H4 (cell line): Measurements from ENCODE around the gene BST2. TPM values are rescaled to one million over a fixed set of nuclear protein-coding genes. Genes with fewer than 3 reads are reported as not detected.

Source experiments
- DNase-seq: peaks from one replicate; pipeline ENCODE4 v3.0.0-alpha.2; 2015; ENCODE audit warnings: low spot score
- total RNA-seq: library from RNA; depleted of rRNA; stranded (reverse); fragments of >200 nt; shearing (Covaris generic); gene quantifications from 2 replicates; pipeline ENCODE4 v1.2.3, GENCODE V29; 2014; rRNA removed

Gene BST2
- total RNA-seq: 273 and 396 TPM in 2 replicates

- peak; percentile 99 for DNase-seq
Observed at GRCh38 chr19:17405250-17406045, at the start of gene BST2. BST2 (minus strand) TSS chr19:17405630; CDS start chr19:17405575, 55 bp downstream.

DNA sequence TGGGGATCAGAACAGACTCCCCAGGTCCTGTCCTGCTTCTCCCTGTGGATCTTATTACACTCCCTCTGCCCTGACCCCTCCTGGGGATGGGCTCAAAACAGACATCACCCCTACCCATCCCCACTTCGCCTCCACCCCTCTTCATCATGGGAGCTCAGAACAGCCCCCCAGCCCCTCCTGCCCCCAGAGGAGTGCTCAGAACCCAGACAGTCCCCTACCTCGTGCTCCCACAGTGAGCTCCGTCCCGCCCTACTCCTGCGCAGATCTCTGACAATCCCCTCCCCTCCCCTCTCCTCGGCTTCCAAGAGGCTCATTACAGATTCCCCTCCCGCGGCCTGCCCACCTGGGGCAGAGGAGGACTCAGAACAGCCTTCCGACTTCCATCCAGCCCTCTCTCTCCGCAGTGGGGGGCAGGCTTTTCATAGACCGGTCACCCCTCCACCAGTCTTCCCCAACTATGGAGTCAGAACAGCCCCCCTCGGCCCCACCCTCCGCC is 49.2 kb upstream of the BST2 start:
- DNase-seq: no peak

- no peak for DNase-seq
Observed at GRCh38 chr19:17451820-17452219, 46.4 kb upstream of the BST2 start.

- peak; percentile 57 for DNase-seq
Observed at GRCh38 chr19:17450264-17451075, 45.0 kb upstream of the BST2 start.

- DNase-seq: no peak
Observed at GRCh38 chr19:17448131-17448967, 42.9 kb upstream of the BST2 start, which contains the start of gene TMEM221. TMEM221 (minus strand) TSS chr19:17448668; CDS start chr19:17448462, 206 bp downstream.

DNA sequence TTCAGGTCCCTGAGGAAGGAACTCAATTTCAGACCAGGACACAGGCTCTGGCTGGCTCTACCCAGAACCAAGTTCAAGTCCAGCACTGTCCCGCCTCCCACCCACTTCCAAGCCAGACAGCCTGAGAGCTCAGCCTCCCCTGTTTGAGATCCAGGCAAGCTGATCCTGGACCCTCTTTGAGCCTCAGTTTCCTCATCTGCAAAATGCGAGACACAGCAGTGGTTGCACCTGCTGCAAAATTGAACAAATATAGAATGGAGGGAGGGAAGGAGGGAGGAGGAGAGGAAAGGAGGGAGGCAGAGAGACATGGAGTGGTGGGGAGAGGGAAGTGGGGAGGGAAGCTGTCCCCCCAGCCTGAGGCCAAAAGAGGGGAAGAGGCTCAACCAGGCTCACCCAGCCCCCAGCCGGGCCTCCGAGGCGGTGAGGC is 42.3 kb upstream of the BST2 start:
- DNase-seq: no peak

GRCh38 chr19:17445526-17446165 is 40.2 kb upstream of the BST2 start:
- no peak for DNase-seq

GRCh38 chr19:17441241-17442021 is 36.0 kb upstream of the BST2 start:
- no peak for DNase-seq

DNA sequence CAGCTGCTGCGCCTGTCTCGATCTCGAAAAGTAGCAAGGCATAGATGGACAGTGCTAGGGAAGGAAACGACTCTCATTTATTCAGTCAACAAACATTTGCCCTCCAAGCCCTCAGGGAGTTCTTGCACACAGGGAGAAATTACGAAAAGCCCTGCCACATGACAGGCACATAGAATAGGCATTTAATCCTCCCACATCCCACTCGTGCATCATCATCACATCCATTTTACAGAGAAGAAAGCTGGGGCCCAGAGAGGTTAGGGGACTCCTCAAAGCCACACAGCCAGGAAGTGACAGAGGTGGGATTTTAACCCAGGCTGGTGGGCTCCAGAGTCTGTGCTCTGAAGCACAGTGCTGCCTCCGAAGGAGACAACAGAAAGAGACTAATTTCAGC is 31.4 kb upstream of the BST2 start:
- no peak for DNase-seq

- no peak for DNase-seq
Observed at GRCh38 chr19:17436094-17436873, 30.9 kb upstream of the BST2 start.

DNA sequence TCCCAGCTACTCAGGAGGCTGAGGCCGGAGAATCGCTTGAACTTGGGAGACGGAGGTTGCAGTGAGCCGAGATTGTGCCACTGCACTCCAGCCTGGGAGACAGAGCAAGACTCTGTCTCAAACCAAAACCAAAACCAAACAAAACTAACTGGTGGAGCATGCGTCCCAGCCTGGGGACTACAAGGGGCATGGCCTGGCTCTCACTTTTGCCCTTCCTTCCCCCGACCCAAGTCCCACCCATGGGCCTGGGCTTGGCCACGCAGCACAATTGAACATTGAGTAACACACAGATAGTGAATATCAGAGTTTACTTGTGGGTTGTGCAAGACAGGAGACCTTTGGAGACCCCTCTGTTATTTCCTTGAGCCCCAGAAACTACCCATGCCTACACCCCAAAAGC is 29.8 kb upstream of the BST2 start:
- no peak for DNase-seq

- no peak for DNase-seq
Observed at GRCh38 chr19:17431417-17431816, 26.0 kb upstream of the BST2 start.

GRCh38 chr19:17429641-17430113 is 24.2 kb upstream of the BST2 start:
- no peak for DNase-seq

DNA sequence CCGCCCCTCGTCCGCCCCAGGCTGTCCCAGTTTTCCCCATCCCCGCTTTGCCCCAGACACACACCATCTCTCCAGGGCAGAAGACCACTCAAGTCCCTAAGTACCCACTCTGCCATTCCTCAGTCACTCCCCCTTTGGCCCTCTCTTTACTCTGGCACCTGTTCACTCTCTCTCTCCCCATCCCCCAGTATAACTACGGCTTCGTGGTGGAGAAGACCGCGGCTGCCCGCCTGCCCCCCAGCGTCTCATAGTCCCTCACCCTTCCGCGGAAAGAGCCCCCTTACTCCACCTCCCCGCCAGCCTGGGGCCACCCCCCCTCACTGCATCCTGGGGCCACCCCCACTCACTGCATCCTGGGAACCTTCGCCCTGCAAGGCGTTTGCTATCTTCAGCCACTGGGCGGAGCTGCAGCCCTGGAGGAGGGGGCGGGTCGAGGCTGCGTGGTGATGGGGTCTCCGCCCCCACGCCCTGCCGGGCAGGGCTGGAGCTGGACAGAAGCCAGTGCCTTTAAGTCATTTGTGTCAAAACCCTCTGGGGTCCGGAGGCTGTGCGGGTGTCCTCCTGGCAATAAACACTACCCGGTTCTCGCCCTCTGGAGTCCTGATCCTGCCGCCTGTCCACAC is 19.4 kb upstream of the BST2 start:
- no peak for DNase-seq

DNA sequence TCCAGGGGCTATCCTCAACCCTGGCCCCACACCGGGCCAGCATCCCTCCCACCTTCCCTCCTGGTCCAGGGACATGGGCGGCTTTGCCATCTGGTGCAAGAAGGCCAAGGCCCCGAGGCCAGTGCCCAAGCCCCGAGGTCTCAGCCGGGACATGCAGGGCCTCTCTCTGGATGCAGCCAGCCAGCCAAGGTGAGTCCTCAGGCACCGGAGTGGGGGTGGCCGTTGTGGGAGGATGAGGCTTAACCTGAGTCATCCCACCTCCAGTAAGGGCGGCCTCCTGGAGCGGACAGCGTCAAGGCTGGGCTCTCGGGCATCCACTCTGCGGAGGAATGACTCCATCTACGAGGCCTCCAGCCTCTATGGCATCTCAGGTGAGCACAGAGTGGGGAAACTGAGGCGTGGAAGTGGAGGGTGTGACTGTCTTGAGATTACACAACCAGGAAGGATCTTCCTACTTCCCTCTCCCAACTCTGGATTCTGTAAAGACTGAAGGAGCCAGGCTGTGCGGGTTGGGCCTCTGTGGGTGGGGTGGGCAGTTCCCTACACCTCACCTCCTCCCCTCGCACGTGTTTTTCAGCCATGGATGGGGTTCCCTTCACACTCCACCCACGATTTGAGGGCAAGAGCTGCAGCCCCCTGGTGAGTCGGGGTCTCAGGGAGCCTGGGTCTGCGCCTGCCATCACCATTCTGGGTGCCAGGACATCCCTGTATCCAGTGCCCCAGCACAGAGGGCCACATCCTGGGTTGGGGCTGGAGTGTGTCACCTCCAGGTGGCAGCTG is 18.2 kb upstream of the BST2 start:
- no peak for DNase-seq

- no peak for DNase-seq
Observed at GRCh38 chr19:17421942-17422341, 16.5 kb upstream of the BST2 start.

- DNase-seq: no peak
Observed at GRCh38 chr19:17420475-17420924, 15.1 kb upstream of the BST2 start.
